Occipital lobe (tissue), 2 donors: Measurements from ENCODE around the gene RAB28. TPM values are rescaled to one million over a fixed set of nuclear protein-coding genes. Genes with fewer than 3 reads are reported as not detected.

Experiments used
- DNase-seq: peaks from one replicate; lab custom pipeline; 2025; lab: John Stamatoyannopoulos, UW
- total RNA-seq: library from RNA; depleted of rRNA; stranded (reverse); fragments of >200 nt; gene quantifications from one replicate; pipeline ENCODE4 v1.2.3, GENCODE V29; 2014

RAB28 gene
- total RNA-seq, 1 donor from 2014 or later, result 31.4 TPM

GRCh38 chr4:13384055-13384454, 100.1 kb downstream of the RAB28 start:
- DNase-seq, result no peak

GRCh38 chr4:13378973-13379759, 105.0 kb downstream of the RAB28 start:
- DNase-seq, result no peak

- DNase-seq, result no peak
These were observed 113.1 kb downstream of the RAB28 start for GRCh38 chr4:13371048-13371447.

- DNase-seq, result no peak
These were observed 115.9 kb downstream of the RAB28 start for GRCh38 chr4:13368217-13368616.

GRCh38 chr4:13367691-13368090, 116.4 kb downstream of the RAB28 start:
- DNase-seq, result no peak

GRCh38 chr4:13367244-13367643, 116.9 kb downstream of the RAB28 start:
- no peak for DNase-seq

- DNase-seq, result no peak
These were observed 118.9 kb downstream of the RAB28 start for GRCh38 chr4:13365195-13365594.

GRCh38 chr4:13364653-13365052, 119.5 kb downstream of the RAB28 start:
- DNase-seq, result no peak

GRCh38 chr4:13364172-13364571, 120.0 kb downstream of the RAB28 start:
- DNase-seq, result no peak

- no peak for DNase-seq
These were observed 124.3 kb downstream of the RAB28 start for GRCh38 chr4:13359809-13360208.

- DNase-seq, result no peak
These were observed 128.8 kb downstream of the RAB28 start for GRCh38 chr4:13355111-13355880.

GRCh38 chr4:13349096-13349495, 135.0 kb downstream of the RAB28 start:
- no peak for DNase-seq

GRCh38 chr4:13348216-13348615, 135.9 kb downstream of the RAB28 start:
- no peak for DNase-seq

- DNase-seq, result no peak
These were observed 136.5 kb downstream of the RAB28 start for GRCh38 chr4:13347517-13348125.

GRCh38 chr4:13344216-13344615, 139.9 kb downstream of the RAB28 start:
- DNase-seq, result no peak

- DNase-seq, result no peak
These were observed 143.5 kb downstream of the RAB28 start for GRCh38 chr4:13340672-13341071.

GRCh38 chr4:13331827-13332226, 152.3 kb downstream of the RAB28 start:
- DNase-seq, result no peak

GRCh38 chr4:13329963-13330362, 154.2 kb downstream of the RAB28 start:
- no peak for DNase-seq

- DNase-seq, result no peak
These were observed 154.7 kb downstream of the RAB28 start for GRCh38 chr4:13329340-13329850.

GRCh38 chr4:13328591-13328990, 155.5 kb downstream of the RAB28 start:
- no peak for DNase-seq

GRCh38 chr4:13327991-13328390, 156.1 kb downstream of the RAB28 start:
- no peak for DNase-seq

GRCh38 chr4:13325744-13326143, 158.4 kb downstream of the RAB28 start:
- no peak for DNase-seq
